PC-3 (cell line): ENCODE data around the gene KRR1.

ENCODE experiments used
- EZH2 ChIP-seq: fragments of 300-600 bp; sonication (generic); IDR thresholded peaks from one replicate; pipeline ENCODE4 v1.6.1; 2017; ENCODE audit warnings: antibody characterized with exemption, mild to moderate bottlenecking, low read length; ENCODE audit not compliant: unreplicated experiment
- EZH2phosphoT487 ChIP-seq: fragments of 300-600 bp; sonication (generic); IDR thresholded peaks from 2 replicates; pipeline ENCODE4 v1.6.1; 2018; ENCODE audit warnings: mild to moderate bottlenecking, antibody characterized with exemption, low read length, borderline replicate concordance
- TF ChIP-seq, protein P1 (sequence below): fragments of 300-600 bp; sonication (generic); conservative IDR thresholded peaks from 2 replicates; pipeline ENCODE4 v1.5.1; 2017; ENCODE audit warnings: antibody characterized with exemption, low read depth, mild to moderate bottlenecking, low read length

DNA sequence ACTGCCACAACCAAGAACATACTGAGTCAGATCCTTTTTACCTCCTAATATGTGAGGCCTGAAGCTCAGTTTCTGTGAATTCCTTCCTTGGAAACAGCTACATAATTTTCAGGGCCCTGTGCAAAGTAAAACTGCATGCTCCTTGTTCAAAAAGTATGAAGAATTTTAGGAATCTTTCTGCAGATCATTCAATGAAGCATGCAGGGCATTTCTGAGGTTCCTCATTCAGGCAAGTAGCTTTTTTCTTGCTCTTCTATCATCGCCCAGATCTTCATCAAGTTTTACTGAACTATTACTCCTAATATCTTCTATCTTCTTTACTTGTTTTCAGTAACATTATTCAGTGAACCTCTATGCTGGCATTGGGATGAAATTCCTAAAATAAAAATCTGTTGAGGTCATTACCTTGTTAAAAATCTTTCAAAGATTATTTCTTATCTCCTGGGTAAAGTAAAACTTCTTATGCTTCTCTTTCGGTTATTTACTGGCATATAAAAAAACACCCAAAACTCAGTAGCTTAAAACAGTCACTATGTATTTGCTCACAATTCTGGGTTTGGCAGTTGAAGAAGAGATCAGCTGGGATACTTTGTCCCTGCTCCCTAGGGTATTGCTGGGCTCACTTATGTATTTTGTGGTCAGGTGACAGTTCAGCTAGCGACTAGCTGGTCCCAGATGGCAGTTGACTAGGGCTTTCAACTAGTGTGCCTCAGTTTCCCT lies 42.6 kb upstream of the KRR1 start:
- no peak for TF ChIP-seq EZH2phosphoT487
- TF ChIP-seq, protein P1, sequence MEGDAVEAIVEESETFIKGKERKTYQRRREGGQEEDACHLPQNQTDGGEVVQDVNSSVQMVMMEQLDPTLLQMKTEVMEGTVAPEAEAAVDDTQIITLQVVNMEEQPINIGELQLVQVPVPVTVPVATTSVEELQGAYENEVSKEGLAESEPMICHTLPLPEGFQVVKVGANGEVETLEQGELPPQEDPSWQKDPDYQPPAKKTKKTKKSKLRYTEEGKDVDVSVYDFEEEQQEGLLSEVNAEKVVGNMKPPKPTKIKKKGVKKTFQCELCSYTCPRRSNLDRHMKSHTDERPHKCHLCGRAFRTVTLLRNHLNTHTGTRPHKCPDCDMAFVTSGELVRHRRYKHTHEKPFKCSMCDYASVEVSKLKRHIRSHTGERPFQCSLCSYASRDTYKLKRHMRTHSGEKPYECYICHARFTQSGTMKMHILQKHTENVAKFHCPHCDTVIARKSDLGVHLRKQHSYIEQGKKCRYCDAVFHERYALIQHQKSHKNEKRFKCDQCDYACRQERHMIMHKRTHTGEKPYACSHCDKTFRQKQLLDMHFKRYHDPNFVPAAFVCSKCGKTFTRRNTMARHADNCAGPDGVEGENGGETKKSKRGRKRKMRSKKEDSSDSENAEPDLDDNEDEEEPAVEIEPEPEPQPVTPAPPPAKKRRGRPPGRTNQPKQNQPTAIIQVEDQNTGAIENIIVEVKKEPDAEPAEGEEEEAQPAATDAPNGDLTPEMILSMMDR: no peak
- TF ChIP-seq EZH2: no peak
